RWPE1 (cell line): ENCODE results near the gene ABCA3.

Source experiments
- CTCF ChIA-PET: fragments of 350-600 bp; sonication (Branson Sonifier 250); formaldehyde crosslinking; extraction: SDS; loops from one replicate; lab custom pipeline; 2021; lab: Yijun Ruan, JAX
- POLR2A ChIA-PET: fragments of 400-600 bp; formaldehyde crosslinking; extraction: SDS; loops from one replicate; lab custom pipeline; 2020; ENCODE audit warnings: antibody characterized with exemption; ENCODE audit not compliant: low non-redundant PET; lab: Yijun Ruan, JAX
- DNase-seq: peaks from one replicate; pipeline ENCODE4 v3.0.0; 2012; ENCODE audit warnings: low spot score
- H3K27ac ChIP-seq: fragments of 450-650 bp; 2 replicates; pipeline ENCODE4 v1.5.1; 2017
- CTCF ChIP-seq: fragments of 450-650 bp; conservative IDR thresholded peaks from 2 replicates; pipeline ENCODE4 v1.5.1; 2017; ENCODE audit warnings: low read depth, mild to moderate bottlenecking

ABCA3 gene

GRCh38 chr16:2359919-2360318 is 19.4 kb upstream of the ABCA3 start:
- TF ChIP-seq CTCF: no peak
- H3K27ac ChIP-seq: no peak overlapping the region
- POLR2A ChIA-PET: no interaction called here
- no peak for DNase-seq
- CTCF ChIA-PET: interaction anchor here (0.5 kb wide), 1 partner anchor 112 kb away, joined by 3 read pairs; no protein-coding TSS in a partner anchor

GRCh38 chr16:2358811-2359210 is 18.3 kb upstream of the ABCA3 start:
- no peak overlapping the region for H3K27ac ChIP-seq
- no peak for DNase-seq
- no peak for TF ChIP-seq CTCF
- ChIA-PET POLR2A (no interaction called here), CTCF (no interaction called here)

GRCh38 chr16:2357331-2357730 is 16.8 kb upstream of the ABCA3 start:
- no peak for DNase-seq
- TF ChIP-seq CTCF: no peak
- ChIA-PET POLR2A (no interaction called here), CTCF (interaction anchor here (0.6 to 0.7 kb wide), 2 partner anchors 30 to 96 kb away, joined by 3 to 6 read pairs; no protein-coding TSS in a partner anchor)
- no peak overlapping the region for H3K27ac ChIP-seq

GRCh38 chr16:2350500-2350899 is 10.0 kb upstream of the ABCA3 start:
- ChIA-PET POLR2A (no interaction called here), CTCF (no interaction called here)
- no peak overlapping the region for H3K27ac ChIP-seq
- DNase-seq: no peak
- no peak for TF ChIP-seq CTCF

GRCh38 chr16:2343211-2343610 is 2.7 kb upstream of the ABCA3 start:
- no peak for TF ChIP-seq CTCF
- CTCF ChIA-PET: no interaction called here
- DNase-seq: no peak
- no peak overlapping the region for H3K27ac ChIP-seq
- POLR2A ChIA-PET: no interaction called here

GRCh38 chr16:2341456-2342447 is 1.2 kb upstream of the ABCA3 start:
- no peak for DNase-seq

More at GRCh38 chr16:2341456-2342447, 1.2 kb upstream of the ABCA3 start:
- ChIA-PET POLR2A (no interaction called here), CTCF (no interaction called here)
- no peak for TF ChIP-seq CTCF
- H3K27ac ChIP-seq: no peak overlapping the region
